ENCODE results near the gene PAN3. TPM values are rescaled to one million over a fixed set of nuclear protein-coding genes. Genes with fewer than 3 reads are reported as not detected.
A peak's percentile ranks its signal among the peaks of the same experiment; 100 is the strongest.

The PAN3 gene
- total RNA-seq, 1 donor from 2014 or later, result 8.0 TPM

GRCh38 chr13:28329395-28330158 is 191.2 kb downstream of the PAN3 start:
- peak; percentile 64 for ATAC-seq
- DNase-seq (ENCODE audit: low spot score), result no peak

- DNase-seq (ENCODE audit: low spot score), result no peak
- no peak for ATAC-seq
These were observed 195.0 kb downstream of the PAN3 start for GRCh38 chr13:28333204-28333881.

GRCh38 chr13:28336193-28336657 is 197.9 kb downstream of the PAN3 start:
- ATAC-seq (no peak), DNase-seq (ENCODE audit: low spot score) (no peak)

GRCh38 chr13:28337166-28338005 is 199.0 kb downstream of the PAN3 start:
- DNase-seq (ENCODE audit: low spot score) (no peak), ATAC-seq (no peak)

- peak; percentile 24 for ATAC-seq
- DNase-seq (ENCODE audit: low spot score), result no peak
These were observed 199.7 kb downstream of the PAN3 start for GRCh38 chr13:28338006-28338574.

GRCh38 chr13:28338742-28339141 is 200.4 kb downstream of the PAN3 start:
- ATAC-seq, result peak; percentile 10
- DNase-seq (ENCODE audit: low spot score), result no peak

- ATAC-seq (no peak), DNase-seq (ENCODE audit: low spot score) (no peak)
These were observed 201.1 kb downstream of the PAN3 start for GRCh38 chr13:28339419-28339818.

GRCh38 chr13:28340272-28340793 is 202.0 kb downstream of the PAN3 start:
- DNase-seq (ENCODE audit: low spot score) (no peak), ATAC-seq (no peak)

GRCh38 chr13:28342251-28342650 is 203.9 kb downstream of the PAN3 start:
- ATAC-seq (no peak), DNase-seq (ENCODE audit: low spot score) (no peak)

- ATAC-seq (no peak), DNase-seq (ENCODE audit: low spot score) (no peak)
These were observed 205.8 kb downstream of the PAN3 start for GRCh38 chr13:28344163-28344562.

Other genes starting within 250 kb of the PAN3 start
- 0.70 TPM for gene PDX1, start 218.5 kb upstream of the PAN3 start, total RNA-seq
- not detected for gene CDX2, start 169.2 kb upstream of the PAN3 start, total RNA-seq
- gene URAD, start 149.9 kb upstream of the PAN3 start, total RNA-seq, result not detected
- 0.15 TPM for gene FLT3, start 38.0 kb upstream of the PAN3 start, total RNA-seq